GM18951 (cell line): ENCODE measurements around the gene GALNT17.
"Not testable (repeated sequence)": the region's sequence is repeated elsewhere in the genome, so short reads cannot be mapped to it uniquely, and the experiment has no call there.

ENCODE experiments used
- POLR2A ChIP-seq: IDR thresholded peaks from 4 replicates; pipeline ENCODE4 v1.6.1; 2011; ENCODE audit warnings: mild to moderate bottlenecking; ENCODE audit not compliant: insufficient read length, insufficient read depth; ENCODE audit errors: extremely low read depth
- in situ Hi-C: fragments of 300-500 bp; cut with MboI; formaldehyde crosslinking; loops from one replicate; pipeline ENCODE4 v1.12.0; 2022; ENCODE audit warnings: low sequenced_read_pairs, mixed read lengths, inconsistent platforms; ENCODE audit not compliant: unreplicated experiment

GALNT17 gene

GRCh38 chr7:71636329-71636728, 504.4 kb downstream of the GALNT17 start:
- TF ChIP-seq POLR2A, result no peak
- in situ Hi-C loops, result no loop called here

GRCh38 chr7:71637578-71637977, 505.6 kb downstream of the GALNT17 start:
- in situ Hi-C loops, result no loop called here
- no peak for TF ChIP-seq POLR2A

GRCh38 chr7:71638108-71638507, 506.2 kb downstream of the GALNT17 start:
- in situ Hi-C loops, result no loop called here
- no peak for TF ChIP-seq POLR2A

DNA sequence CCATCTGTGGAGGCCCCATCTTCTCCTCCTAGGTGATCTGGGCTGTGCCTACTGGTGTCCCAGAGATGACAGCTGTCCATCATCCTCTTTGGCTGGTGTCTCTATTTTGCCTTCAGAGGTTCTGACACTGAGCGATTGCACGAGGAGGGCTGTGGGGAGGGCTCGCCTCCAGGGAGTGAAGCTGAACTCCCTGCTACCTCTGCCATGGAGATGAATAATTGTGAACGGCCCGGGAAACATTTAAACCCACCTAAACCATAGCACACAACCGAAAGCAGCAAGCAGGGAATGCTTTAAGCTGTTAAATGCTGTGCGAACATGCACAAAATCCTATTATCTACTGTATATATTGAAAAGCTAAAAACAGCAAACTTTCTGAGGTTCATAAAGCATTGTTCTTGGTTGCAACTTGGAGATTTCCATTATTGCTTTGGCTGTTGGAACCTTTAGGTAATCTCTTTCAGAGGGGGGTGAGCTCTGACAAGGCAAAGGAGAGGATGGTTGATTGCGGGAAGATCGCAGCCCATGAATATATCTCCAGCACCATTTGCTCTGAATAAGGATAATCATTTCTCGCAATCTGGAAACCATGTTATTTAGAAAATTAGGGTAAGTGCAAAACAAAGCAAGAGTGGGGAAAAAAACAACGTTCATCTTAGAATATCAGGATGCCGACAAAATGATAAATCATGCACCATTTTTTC, 507.6 kb downstream of the GALNT17 start:
- in situ Hi-C loops, result no loop called here
- TF ChIP-seq POLR2A, result no peak

DNA sequence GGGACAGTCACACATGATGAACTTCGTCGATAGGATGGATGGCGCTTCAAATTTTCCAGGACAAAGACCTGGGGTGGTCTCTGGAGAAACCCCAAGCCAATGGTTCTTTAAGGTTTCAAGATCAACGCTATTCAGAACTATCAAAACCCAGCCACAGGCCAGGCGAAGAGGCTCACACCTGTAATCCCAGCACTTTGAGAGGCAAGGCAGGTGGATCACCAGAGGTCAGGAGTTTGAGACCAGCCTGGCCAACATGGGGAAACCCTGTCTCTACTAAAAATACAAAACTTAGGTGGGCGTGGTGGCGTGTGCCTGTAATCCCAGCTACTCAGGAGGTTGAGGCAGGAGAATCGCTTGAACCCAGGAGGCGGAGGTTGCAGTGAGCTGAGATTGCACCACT, 511.1 kb downstream of the GALNT17 start:
- in situ Hi-C loops, result not testable (repeated sequence)

GRCh38 chr7:71645836-71646235, 513.9 kb downstream of the GALNT17 start:
- in situ Hi-C loops, result no loop called here
- no peak for TF ChIP-seq POLR2A

- in situ Hi-C loops, result no loop called here
- TF ChIP-seq POLR2A, result no peak
These were observed 517.9 kb downstream of the GALNT17 start for GRCh38 chr7:71649812-71650211.

DNA sequence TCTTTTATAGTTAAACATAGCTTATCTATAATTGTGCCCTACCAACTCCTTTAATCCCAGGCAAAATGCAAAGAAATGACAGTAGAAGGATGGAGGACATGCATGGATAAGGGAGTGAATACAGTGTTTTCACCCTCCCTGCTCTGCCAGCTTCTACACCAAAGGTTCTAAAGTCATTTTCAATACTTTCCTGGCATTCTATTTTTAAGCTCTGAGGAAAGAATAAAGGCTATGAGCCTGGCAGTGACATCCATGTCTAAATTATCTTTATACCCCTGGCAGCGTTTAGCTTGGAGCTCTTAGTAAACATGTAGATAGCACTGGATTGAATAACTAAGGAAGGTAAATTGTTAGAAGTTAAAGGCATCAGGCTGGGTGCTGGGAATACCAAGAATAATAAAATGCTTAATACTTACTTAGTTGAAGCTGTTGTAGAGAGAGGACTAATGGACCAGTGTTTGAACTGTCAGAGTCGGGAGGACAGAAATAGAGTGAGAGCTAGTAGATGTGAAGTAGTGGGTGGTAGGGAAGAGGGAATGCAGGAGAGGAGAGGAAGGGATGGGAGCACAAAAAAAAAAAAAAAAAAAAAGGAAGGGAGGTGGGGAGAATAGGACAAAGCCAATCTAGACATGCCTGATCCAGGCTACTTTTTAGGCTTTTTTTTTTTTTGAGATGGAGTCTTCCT, 518.9 kb downstream of the GALNT17 start:
- in situ Hi-C loops, result no loop called here
- TF ChIP-seq POLR2A, result no peak

- in situ Hi-C loops, result no loop called here
These were observed 520.6 kb downstream of the GALNT17 start for GRCh38 chr7:71652510-71652909.

GRCh38 chr7:71657386-71657785, 525.4 kb downstream of the GALNT17 start:
- no peak for TF ChIP-seq POLR2A
- in situ Hi-C loops, result no loop called here

More at GRCh38 chr7:71652510-71652909, 520.6 kb downstream of the GALNT17 start:
- TF ChIP-seq POLR2A, result no peak

DNA sequence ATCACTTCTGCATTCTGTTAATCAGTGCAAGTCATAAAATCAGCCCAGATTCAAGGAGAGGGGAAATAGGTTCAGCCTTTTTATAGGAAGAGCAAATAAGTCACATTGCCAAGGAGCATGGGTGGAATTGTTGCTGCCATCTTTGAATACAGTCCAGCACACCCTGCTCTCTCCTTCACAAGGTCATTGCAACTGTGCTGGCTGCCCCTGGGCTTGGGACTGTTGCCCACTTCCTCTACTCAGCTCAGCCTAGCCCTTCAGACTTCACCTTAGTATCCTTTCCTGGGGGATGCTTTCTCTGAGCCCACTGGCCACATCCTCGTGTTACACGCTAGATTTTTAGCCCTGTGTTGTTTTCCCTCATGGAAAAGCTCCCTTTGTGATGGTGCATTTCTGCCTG, 527.7 kb downstream of the GALNT17 start:
- in situ Hi-C loops, result no loop called here
- TF ChIP-seq POLR2A, result no peak

- in situ Hi-C loops, result no loop called here
- no peak for TF ChIP-seq POLR2A
These were observed 529.8 kb downstream of the GALNT17 start for GRCh38 chr7:71661671-71662224.

GRCh38 chr7:71665716-71666115, 533.8 kb downstream of the GALNT17 start:
- in situ Hi-C loops, result no loop called here
- TF ChIP-seq POLR2A, result no peak

DNA sequence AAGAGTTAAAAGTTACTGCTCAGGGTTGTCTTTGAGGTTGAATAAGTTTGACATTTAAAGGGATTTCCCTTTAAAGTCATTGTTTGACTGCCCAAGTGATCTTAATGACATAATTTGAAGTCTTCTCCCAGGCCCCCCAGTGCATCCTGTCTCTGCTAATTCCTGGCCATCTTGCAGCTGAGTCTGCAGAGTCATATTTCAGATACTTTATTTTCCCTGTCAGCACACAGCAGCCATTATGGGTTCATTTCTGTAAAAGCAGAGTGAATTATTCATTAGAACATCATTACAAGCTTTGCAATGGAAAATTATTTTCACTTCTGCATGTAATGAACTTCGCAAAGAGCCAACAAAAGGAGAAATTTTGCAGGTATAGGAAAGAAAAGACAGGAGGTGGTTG, 536.6 kb downstream of the GALNT17 start:
- TF ChIP-seq POLR2A, result no peak
- in situ Hi-C loops, result no loop called here

GRCh38 chr7:71679480-71679879, 547.5 kb downstream of the GALNT17 start:
- in situ Hi-C loops, result no loop called here
- TF ChIP-seq POLR2A, result no peak

- TF ChIP-seq POLR2A, result no peak
- in situ Hi-C loops, result no loop called here
These were observed 550.2 kb downstream of the GALNT17 start for GRCh38 chr7:71682181-71682580.
